HepG2 (cell line): ENCODE results near the gene RNF114. TPM values are rescaled to one million over a fixed set of nuclear protein-coding genes. Genes with fewer than 3 reads are reported as not detected.

Source experiments
- EHMT2 ChIP-seq: fragments of 200-600 bp; sonication (generic); IDR thresholded peaks from 2 replicates; pipeline ENCODE4 v1.7.0; 2017; ENCODE audit warnings: antibody characterized with exemption, low read depth, low read length, borderline replicate concordance
- GATAD2A ChIP-seq: IDR thresholded peaks from 2 replicates; pipeline ENCODE4 v1.6.1; 2016
- MAFF ChIP-seq: IDR thresholded peaks from 2 replicates; pipeline ENCODE4 v1.6.1; 2011; ENCODE audit warnings: low read depth, low read length, improper control_type of control experiment
- MAFK ChIP-seq, 2 experiments: IDR thresholded peaks in 1 of 2; conservative IDR thresholded peaks in 1 of 2; 2 replicates each; pipeline ENCODE4 v1.6.1; 2011; ENCODE audit warnings: improper control_type of control experiment in 2 of 2, low read length in 2 of 2
- NAIF1 ChIP-seq: sonication (generic); formaldehyde crosslinking; IDR thresholded peaks from 2 replicates; pipeline ENCODE4 v1.5.0; 2020; ENCODE audit warnings: mild to moderate bottlenecking, missing genetic modification reagents, borderline replicate concordance
- NBN ChIP-seq: fragments of 450-650 bp; conservative IDR thresholded peaks from 2 replicates; pipeline ENCODE4 v1.6.1; 2017
- PATZ1 ChIP-seq: sonication (generic); formaldehyde crosslinking; IDR thresholded peaks from 2 replicates; pipeline ENCODE4 v1.4.0; 2020; ENCODE audit warnings: missing genetic modification reagents
- PAXIP1 ChIP-seq: sonication (generic); formaldehyde crosslinking; conservative IDR thresholded peaks from 2 replicates; pipeline ENCODE4 v1.4.0; 2020; ENCODE audit warnings: mild to moderate bottlenecking, missing genetic modification reagents, moderate library complexity
- RFXAP ChIP-seq: sonication (generic); formaldehyde crosslinking; IDR thresholded peaks from 2 replicates; pipeline ENCODE4 v1.4.0; 2020; ENCODE audit warnings: missing genetic modification reagents, borderline replicate concordance
- SRSF1 ChIP-seq: fragments of 200-400 bp; formaldehyde crosslinking; optimal IDR thresholded peaks from 2 replicates; pipeline ENCODE3; 2017; ENCODE audit warnings: mild to moderate bottlenecking, low read depth, low read length, moderate library complexity
- ZBTB43 ChIP-seq: sonication (generic); formaldehyde crosslinking; conservative IDR thresholded peaks from 2 replicates; pipeline ENCODE4 v1.4.0; 2020; ENCODE audit warnings: missing genetic modification reagents
- ZFX ChIP-seq: sonication (generic); formaldehyde crosslinking; IDR thresholded peaks from 2 replicates; pipeline ENCODE4 v1.4.0; 2020; ENCODE audit warnings: mild to moderate bottlenecking, low read depth, missing genetic modification reagents, moderate library complexity
- ZFY ChIP-seq: sonication (generic); formaldehyde crosslinking; IDR thresholded peaks from 2 replicates; pipeline ENCODE4 v1.4.0; 2020; ENCODE audit warnings: missing genetic modification reagents
- ZNF280B ChIP-seq: sonication (generic); formaldehyde crosslinking; IDR thresholded peaks from 2 replicates; pipeline ENCODE4 v1.5.0; 2020; ENCODE audit warnings: missing genetic modification reagents, mild to moderate bottlenecking, borderline replicate concordance
- ZNF329 ChIP-seq: sonication (generic); formaldehyde crosslinking; IDR thresholded peaks from 2 replicates; pipeline ENCODE4 v1.9.0; 2021; ENCODE audit warnings: low read depth, mild to moderate bottlenecking, missing genetic modification reagents
- ZNF362 ChIP-seq: sonication (generic); formaldehyde crosslinking; IDR thresholded peaks from 2 replicates; pipeline ENCODE4 v1.4.0; 2020; ENCODE audit warnings: missing genetic modification reagents, mild to moderate bottlenecking, borderline replicate concordance
- ZNF619 ChIP-seq: sonication (generic); formaldehyde crosslinking; IDR thresholded peaks from 2 replicates; pipeline ENCODE4 v1.4.0; 2020; ENCODE audit warnings: mild to moderate bottlenecking, missing genetic modification reagents
- ZNF773 ChIP-seq: sonication (generic); formaldehyde crosslinking; IDR thresholded peaks from 2 replicates; pipeline ENCODE4 v1.4.0; 2020; ENCODE audit warnings: missing genetic modification reagents, borderline replicate concordance
- ZNF792 ChIP-seq: IDR thresholded peaks from 2 replicates; pipeline ENCODE4 v1.6.1; 2016
- polyA plus RNA-seq, 8 experiments: library from polyadenylated mRNA; depleted of rRNA in 3 of 8; stranded (reverse) in 7 of 8; unstranded in 1 of 8; fragments of >200 nt; fragmentation: Illumina TruSeq in 4 of 8; extraction: Trizol in 4 of 8; gene quantifications; 2 replicates each; pipeline versions ENCODE4 v1.2.1 to v1.2.3, GENCODE V29; 2011 to 2016; ENCODE audit warnings: low read depth in 4 of 8, missing spikeins in 1 of 8, mixed read lengths in 1 of 8; ENCODE audit not compliant: insufficient read depth in 1 of 8
- total RNA-seq, 5 experiments: library from RNA; depleted of rRNA; stranded (reverse); fragments of >200 nt; fragmentation: Illumina TruSeq; extraction: Trizol; gene quantifications; 2 replicates each; pipeline ENCODE4 v1.2.3, GENCODE V29; 2016; ENCODE audit warnings: low read depth in 1 of 5

RNF114 gene
- total and polyA plus RNA-seq, 2 of the 13 experiments (the other 11 are each of a cell fraction or from before 2014, with no cell fraction given), result 119 to 126 TPM

GRCh38 chr20:49989234-49990065 lies 53.3 kb downstream of the RNF114 start (continued):
- TF ChIP-seq PAXIP1 (no peak), RFXAP (CRISPR knock-in tag) (no peak), MAFK (conservative IDR thresholded peaks at IDR 0.05 in 1 of 2, IDR thresholded peaks at IDR 0.05 in 1 of 2; ENCODE audit: low read length in 2 of 2) (no peak), ZNF362 (CRISPR knock-in tag) (peak; percentile 33; the same call in 1 of the 2 replicates), ZBTB43 (no peak), GATAD2A (CRISPR knock-in tag) (0 out of 2 replicates have a peak, but pooled peaks have one; percentile 6), ZNF773 (CRISPR knock-in tag) (no peak), ZNF792 (CRISPR knock-in tag) (no peak), PATZ1 (CRISPR knock-in tag) (peak; percentile 58; the same call in 1 of the 2 replicates), ZFX (no peak; the same call in 1 of the 2 replicates), ZNF280B (0 out of 2 replicates have a peak, but pooled peaks have one; percentile 28), ZFY (CRISPR knock-in tag) (0 out of 2 replicates have a peak, but pooled peaks have one; percentile 29), NAIF1 (CRISPR knock-in tag) (no peak), EHMT2 (no peak), NBN (no peak), MAFF (no peak), ZNF329 (CRISPR knock-in tag) (no peak), ZNF619 (CRISPR knock-in tag) (0 out of 2 replicates have a peak, but pooled peaks have one; percentile 22), SRSF1 (peak; percentile 53)
